Neural progenitor cell (in vitro differentiated cells): ENCODE results near the gene CC2D1A. TPM values are rescaled to one million over a fixed set of nuclear protein-coding genes. Genes with fewer than 3 reads are reported as not detected.

Experiments
- DNase-seq: peaks from one replicate; pipeline ENCODE4 v3.0.0-alpha.2; 2016; ENCODE audit warnings: low spot score
- H2AFZ ChIP-seq: fragments of 200-600 bp; sonication (generic); replicated peaks from 2 replicates; pipeline ENCODE4 v1.6.1; 2016; ENCODE audit warnings: antibody characterized with exemption
- H3F3A ChIP-seq: fragments of 200-600 bp; sonication (generic); 2 replicates; pipeline ENCODE4 v1.6.1; 2016; ENCODE audit warnings: antibody characterized with exemption, low read depth
- H3K27ac ChIP-seq: fragments of 200-600 bp; sonication (generic); 2 replicates; pipeline ENCODE4 v1.5.1; 2016; ENCODE audit warnings: mild to moderate bottlenecking
- H3K27me3 ChIP-seq: fragments of 200-600 bp; sonication (generic); 2 replicates; pipeline ENCODE4 v1.6.1; 2016; ENCODE audit warnings: mild to moderate bottlenecking, moderate library complexity
- H3K36me3 ChIP-seq: fragments of 200-600 bp; sonication (generic); 2 replicates; pipeline ENCODE4 v1.5.1; 2016
- H3K4me1 ChIP-seq: fragments of 200-600 bp; sonication (generic); 2 replicates; pipeline ENCODE4 v1.6.1; 2016; ENCODE audit warnings: mixed run types
- H3K4me2 ChIP-seq: fragments of 200-600 bp; sonication (generic); 2 replicates; pipeline ENCODE4 v1.6.1; 2016
- H3K4me3 ChIP-seq: fragments of 200-600 bp; sonication (generic); 2 replicates; pipeline ENCODE4 v1.5.1; 2016
- H3K79me2 ChIP-seq: fragments of 200-600 bp; sonication (generic); 2 replicates; pipeline ENCODE4 v1.6.1; 2016; ENCODE audit warnings: low read depth
- H3K9ac ChIP-seq: fragments of 200-600 bp; sonication (generic); 2 replicates; pipeline ENCODE4 v1.6.1; 2016
- H3K9me3 ChIP-seq: fragments of 200-600 bp; sonication (generic); 2 replicates; pipeline ENCODE4 v1.5.1; 2016; ENCODE audit warnings: low read depth
- H4K20me1 ChIP-seq: fragments of 200-600 bp; sonication (generic); 2 replicates; pipeline ENCODE4 v1.6.1; 2016; ENCODE audit warnings: low read depth
- H3K27ac Mint-ChIP-seq: 3 replicates; pipeline ENCODE4 v1.8.0; 2021; ENCODE audit warnings: mixed read lengths
- H3K27me3 Mint-ChIP-seq: 2 replicates; pipeline ENCODE4 v1.8.0; 2022; ENCODE audit warnings: low read depth, mild to moderate bottlenecking, inconsistent platforms, moderate library complexity, mixed read lengths; ENCODE audit not compliant: insufficient read depth
- H3K36me3 Mint-ChIP-seq: 3 replicates; pipeline ENCODE4 v1.8.0; 2021; ENCODE audit warnings: mixed read lengths
- H3K4me1 Mint-ChIP-seq: 3 replicates; pipeline ENCODE4 v1.8.0; 2021; ENCODE audit warnings: mixed read lengths
- H3K4me3 Mint-ChIP-seq: 3 replicates; pipeline ENCODE4 v1.8.0; 2021; ENCODE audit warnings: mild to moderate bottlenecking, moderate library complexity, mixed read lengths
- H3K9me3 Mint-ChIP-seq: 3 replicates; pipeline ENCODE4 v1.8.0; 2020; ENCODE audit warnings: mixed read lengths
- EZH2 ChIP-seq: fragments of 200-600 bp; sonication (generic); IDR thresholded peaks from 2 replicates; pipeline ENCODE4 v1.6.1; 2017; ENCODE audit warnings: antibody characterized with exemption, mild to moderate bottlenecking, moderate library complexity
- EZH2phosphoT487 ChIP-seq: fragments of 200-600 bp; sonication (generic); IDR thresholded peaks from 2 replicates; pipeline ENCODE4 v1.6.1; 2017; ENCODE audit warnings: antibody characterized with exemption
- total RNA-seq: library from RNA; depleted of rRNA; stranded (reverse); fragments of >200 nt; gene quantifications from 2 replicates; pipeline ENCODE4 v1.2.3, GENCODE V29; 2015; ENCODE audit warnings: low replicate concordance
- TF ChIP-seq, protein P1 (sequence below): fragments of 200-600 bp; sonication (generic); IDR thresholded peaks from 2 replicates; pipeline ENCODE4 v1.5.1; 2017; ENCODE audit warnings: antibody characterized with exemption, mild to moderate bottlenecking

CC2D1A gene
- total RNA-seq, 1 donor from 2014 or later: 8.1 TPM

DNA sequence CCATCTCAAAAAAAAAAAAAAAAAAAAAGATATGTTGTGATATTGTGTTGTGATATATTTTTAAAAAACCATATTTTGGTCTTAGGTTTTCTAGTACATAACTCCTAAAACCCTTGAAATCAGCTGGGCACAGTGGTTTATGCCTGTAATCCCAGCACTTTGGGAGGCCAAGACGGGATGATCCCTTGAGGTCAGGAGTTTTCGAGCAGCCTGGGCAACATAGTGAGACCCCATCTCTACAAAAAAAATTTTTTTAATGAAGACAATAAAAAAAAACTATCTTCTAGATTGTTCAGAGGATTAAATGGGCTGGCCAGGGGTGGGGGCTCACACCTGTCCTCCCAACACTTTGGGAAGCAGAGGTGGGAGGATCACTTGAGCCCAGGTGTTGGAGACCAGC, 45.0 kb downstream of the CC2D1A start:
- Histone ChIP-seq H3F3A (peaks cover 4% of the 10 kb centered on the region), H3K4me3 (no peak overlapping the region), H3K27ac (no peak overlapping the region), H3K27me3 (no peaks in the 10 kb centered on the region), H4K20me1 (peaks cover 25% of the 10 kb centered on the region), H3K79me2 (peaks cover 28% of the 10 kb centered on the region), H3K4me1 (peaks cover 6% of the 10 kb centered on the region), H3K36me3 (no peaks in the 10 kb centered on the region), H3K9ac (no peak overlapping the region), H3K4me2 (no peak overlapping the region), H3K9me3 (no peaks in the 10 kb centered on the region), H2AFZ (no peak overlapping the region)
- Mint-ChIP-seq H3K4me3 (no peak overlapping the region), H3K9me3 (no peaks in the 10 kb centered on the region), H3K27me3 (peaks cover 8% of the 10 kb centered on the region), H3K27ac (no peak overlapping the region), H3K36me3 (peaks cover 4% of the 10 kb centered on the region), H3K4me1 (peaks cover 7% of the 10 kb centered on the region)
- TF ChIP-seq, protein P1, sequence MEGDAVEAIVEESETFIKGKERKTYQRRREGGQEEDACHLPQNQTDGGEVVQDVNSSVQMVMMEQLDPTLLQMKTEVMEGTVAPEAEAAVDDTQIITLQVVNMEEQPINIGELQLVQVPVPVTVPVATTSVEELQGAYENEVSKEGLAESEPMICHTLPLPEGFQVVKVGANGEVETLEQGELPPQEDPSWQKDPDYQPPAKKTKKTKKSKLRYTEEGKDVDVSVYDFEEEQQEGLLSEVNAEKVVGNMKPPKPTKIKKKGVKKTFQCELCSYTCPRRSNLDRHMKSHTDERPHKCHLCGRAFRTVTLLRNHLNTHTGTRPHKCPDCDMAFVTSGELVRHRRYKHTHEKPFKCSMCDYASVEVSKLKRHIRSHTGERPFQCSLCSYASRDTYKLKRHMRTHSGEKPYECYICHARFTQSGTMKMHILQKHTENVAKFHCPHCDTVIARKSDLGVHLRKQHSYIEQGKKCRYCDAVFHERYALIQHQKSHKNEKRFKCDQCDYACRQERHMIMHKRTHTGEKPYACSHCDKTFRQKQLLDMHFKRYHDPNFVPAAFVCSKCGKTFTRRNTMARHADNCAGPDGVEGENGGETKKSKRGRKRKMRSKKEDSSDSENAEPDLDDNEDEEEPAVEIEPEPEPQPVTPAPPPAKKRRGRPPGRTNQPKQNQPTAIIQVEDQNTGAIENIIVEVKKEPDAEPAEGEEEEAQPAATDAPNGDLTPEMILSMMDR: no peak
- TF ChIP-seq EZH2 (no peak), EZH2phosphoT487 (no peak)
- DNase-seq: no peak

DNA sequence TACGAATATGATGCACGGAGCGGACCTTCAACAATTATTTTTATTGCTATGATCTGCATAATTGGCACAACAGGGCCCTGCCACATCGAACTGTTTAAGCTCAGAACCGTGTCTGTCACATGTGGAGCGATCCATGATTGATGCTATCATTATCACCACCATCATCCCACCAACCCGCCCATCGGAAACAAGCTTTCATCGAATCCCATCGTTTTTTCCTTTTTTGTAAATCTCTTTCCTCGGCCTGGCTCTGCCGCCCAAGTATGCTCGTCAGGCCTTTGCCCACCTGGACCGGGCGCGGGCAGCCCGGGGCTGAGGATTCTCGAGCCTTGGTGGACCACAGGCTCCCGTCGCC, 45.8 kb downstream of the CC2D1A start:
- Mint-ChIP-seq H3K27ac (peak overlapping the region; percentile 96), H3K27me3 (peaks cover 8% of the 10 kb centered on the region), H3K4me1 (peaks cover 7% of the 10 kb centered on the region), H3K4me3 (peak overlapping the region; percentile 94), H3K9me3 (no peaks in the 10 kb centered on the region), H3K36me3 (peaks cover 4% of the 10 kb centered on the region)
- H3F3A ChIP-seq: peaks cover 4% of the 10 kb centered on the region
- no peak overlapping the region for H3K27ac ChIP-seq
- H3K4me2 ChIP-seq: peak overlapping the region; percentile 67
- H3K4me3 ChIP-seq: peak overlapping the region; percentile 40
- TF ChIP-seq EZH2phosphoT487 (no peak), EZH2 (no peak)
- TF ChIP-seq, protein P1: no peak
- H3K27me3 ChIP-seq: no peaks in the 10 kb centered on the region
- peaks cover 25% of the 10 kb centered on the region for H4K20me1 ChIP-seq
- H2AFZ ChIP-seq: peak overlapping the region; percentile 83
- H3K79me2 ChIP-seq: peaks cover 28% of the 10 kb centered on the region
- DNase-seq: no peak
- H3K36me3 ChIP-seq: no peaks in the 10 kb centered on the region
- no peaks in the 10 kb centered on the region for H3K9me3 ChIP-seq
- no peak overlapping the region for H3K9ac ChIP-seq
- H3K4me1 ChIP-seq: peaks cover 6% of the 10 kb centered on the region

DNA sequence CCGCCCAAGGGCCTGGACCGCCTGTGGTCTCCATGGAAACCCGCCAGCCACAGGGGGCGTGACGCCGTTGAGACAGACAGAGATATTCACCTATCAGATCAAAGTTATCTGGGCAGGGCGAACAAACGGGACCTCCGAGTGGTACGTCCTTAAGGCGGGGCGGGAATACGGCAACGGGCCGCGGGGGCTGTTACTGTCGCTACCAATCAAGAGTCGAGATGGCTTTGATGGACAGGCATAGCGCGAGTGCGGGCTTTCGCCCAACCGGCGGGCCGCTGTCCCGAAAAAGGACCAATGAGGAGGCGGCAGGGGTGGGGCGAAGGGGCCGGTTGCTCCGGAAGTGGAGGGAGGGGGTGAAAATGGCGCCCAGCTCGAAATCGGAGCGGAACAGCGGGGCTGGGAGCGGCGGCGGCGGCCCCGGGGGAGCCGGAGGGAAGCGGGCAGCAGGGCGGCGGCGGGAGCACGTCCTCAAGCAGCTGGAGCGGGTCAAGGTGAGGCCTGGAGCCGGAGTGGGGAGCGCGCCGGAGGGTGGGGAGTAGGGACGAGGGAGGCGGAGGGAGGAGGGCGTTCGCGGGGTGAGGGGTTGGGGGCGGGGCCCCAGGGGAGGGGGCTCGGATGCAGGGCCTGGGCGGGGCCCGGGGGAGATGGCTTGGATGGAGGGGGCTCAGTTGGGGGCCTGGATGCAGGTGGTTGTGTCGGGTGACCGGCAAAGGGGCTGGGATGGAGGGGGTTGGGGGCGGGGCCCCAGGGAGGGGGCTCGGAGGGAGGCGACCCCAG, 46.3 kb downstream of the CC2D1A start, which contains the start of gene DCAF15:
Gene DCAF15 (plus strand): TSS at position 356 of the 777 bp plus-strand sequence. CDS start 4 bp downstream, at position 360.
- Mint-ChIP-seq H3K9me3 (no peaks in the 10 kb centered on the region), H3K4me1 (peaks cover 7% of the 10 kb centered on the region), H3K27ac (peak within 1 kb of the TSS; percentile 96), H3K36me3 (peaks cover 6% of the 10 kb centered on the region), H3K4me3 (peak within 1 kb of the TSS; percentile 94), H3K27me3 (peaks cover 8% of the 10 kb centered on the region)
- TF ChIP-seq EZH2: no peak
- Histone ChIP-seq H3K4me2 (peak within 1 kb of the TSS; percentile 90), H3K9ac (peak within 1 kb of the TSS; percentile 90), H3K27me3 (no peaks in the 10 kb centered on the region), H3K36me3 (no peaks in the 10 kb centered on the region), H3K9me3 (no peaks in the 10 kb centered on the region), H3K4me1 (peaks cover 6% of the 10 kb centered on the region), H3F3A (peaks cover 4% of the 10 kb centered on the region), H2AFZ (peak within 1 kb of the TSS; percentile 83), H3K79me2 (peaks cover 28% of the 10 kb centered on the region), H3K27ac (peak within 1 kb of the TSS; percentile 94), H3K4me3 (peak within 1 kb of the TSS; percentile 93), H4K20me1 (peaks cover 25% of the 10 kb centered on the region)
- DNase-seq: peak; percentile 100

DNA sequence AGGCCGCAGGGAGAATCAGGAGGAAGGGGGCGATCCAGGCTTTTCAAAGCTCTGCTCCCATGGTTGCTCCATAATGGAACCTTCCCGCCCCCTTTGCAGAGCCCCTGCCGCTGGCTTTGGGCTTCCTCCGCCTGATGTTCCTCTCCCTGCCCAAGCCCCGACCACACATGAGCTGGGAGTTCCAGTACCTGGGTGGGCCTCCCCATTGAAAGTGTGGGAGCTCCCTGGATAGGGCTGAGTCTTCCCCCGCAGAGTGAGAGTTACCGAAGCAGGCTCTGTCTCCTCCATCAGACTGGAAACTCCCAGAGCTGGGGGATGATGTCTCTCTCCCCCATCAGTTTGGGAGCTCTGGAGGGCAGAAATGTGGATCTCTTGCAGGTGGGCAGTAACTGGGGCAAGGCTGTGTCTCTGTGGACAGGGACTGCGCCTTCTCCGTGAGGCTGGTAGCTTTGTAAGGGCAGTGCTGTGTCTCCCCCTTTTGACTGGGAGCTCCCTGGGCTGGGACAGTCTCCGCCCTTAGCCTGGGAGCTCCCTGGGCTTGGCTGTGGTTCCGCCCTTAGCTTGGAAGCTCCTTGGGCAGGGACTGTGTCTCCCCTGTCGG, 47.0 kb downstream of the CC2D1A start:
- H3K27me3 ChIP-seq: no peaks in the 10 kb centered on the region
- H3K4me2 ChIP-seq: peak overlapping the region; percentile 90
- peaks cover 28% of the 10 kb centered on the region for H3K79me2 ChIP-seq
- H3K4me1 Mint-ChIP-seq: peaks cover 7% of the 10 kb centered on the region
- peaks cover 6% of the 10 kb centered on the region for H3K36me3 Mint-ChIP-seq
- H3K27ac Mint-ChIP-seq: peak overlapping the region; percentile 57
- no peak overlapping the region for H3K27ac ChIP-seq
- TF ChIP-seq, protein P1: no peak
- no peak for TF ChIP-seq EZH2
- TF ChIP-seq EZH2phosphoT487: no peak
- H3K27me3 Mint-ChIP-seq: peaks cover 8% of the 10 kb centered on the region
- peaks cover 4% of the 10 kb centered on the region for H3F3A ChIP-seq
- H3K9me3 ChIP-seq: no peaks in the 10 kb centered on the region
- peak overlapping the region; percentile 93 for H3K4me3 ChIP-seq
- H4K20me1 ChIP-seq: peaks cover 29% of the 10 kb centered on the region
- H3K4me1 ChIP-seq: peaks cover 6% of the 10 kb centered on the region
- no peaks in the 10 kb centered on the region for H3K9me3 Mint-ChIP-seq
- H3K4me3 Mint-ChIP-seq: peak overlapping the region; percentile 94
- DNase-seq: peak; percentile 63
- peak overlapping the region; percentile 69 for H3K9ac ChIP-seq
- no peak overlapping the region for H2AFZ ChIP-seq
- no peaks in the 10 kb centered on the region for H3K36me3 ChIP-seq
